Measurements from ENCODE around the gene TXLNB.

DNA sequence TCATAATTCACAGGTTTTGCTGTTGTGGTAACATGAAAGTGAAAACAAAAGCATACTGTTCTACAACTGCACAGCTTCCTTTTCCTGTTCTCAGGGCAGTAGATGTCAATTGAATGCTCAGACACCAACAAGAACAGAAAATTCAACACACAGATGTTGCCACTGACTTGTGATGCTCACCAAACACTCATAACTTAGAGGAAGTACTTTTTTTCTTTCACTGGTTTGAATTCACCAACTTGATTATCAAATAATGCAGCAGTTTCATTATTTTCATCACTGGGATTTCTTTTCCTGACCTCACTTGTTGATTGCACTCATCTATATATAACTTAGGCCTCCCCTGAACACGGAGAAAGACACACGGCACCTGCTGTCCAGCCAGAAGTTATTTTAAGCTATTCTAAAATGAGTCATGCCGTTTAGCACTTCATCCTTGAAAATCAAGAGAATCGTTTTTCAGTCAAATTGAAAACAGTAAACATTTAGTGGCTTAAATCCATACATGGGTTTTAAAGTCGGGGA, 949 bp downstream of the TXLNB start:
- TF ChIP-seq SUZ12 (IDR thresholded peaks at IDR 0.05; ENCODE audit: extremely low read depth, insufficient read depth, insufficient read length): no peak
- no peak for TF ChIP-seq ZNF274 (IDR thresholded peaks at IDR 0.05; ENCODE audit: low read depth, low read length)

Measured in NT2/D1 (cell line).